Right lung (tissue), 10 donors: Measurements from ENCODE around the gene CASD1. TPM values are rescaled to one million over a fixed set of nuclear protein-coding genes. Genes with fewer than 3 reads are reported as not detected.

Experiments
- DNase-seq, 2 donors: peaks; one replicate each; pipeline ENCODE4 v3.0.0-alpha.2; 2013
- long read RNA-seq, 8 donors: transcript quantifications; one replicate each; lab custom pipeline, GENCODE V29; 2026
- polyA plus RNA-seq, 5 donors: library from polyadenylated mRNA; unstranded; fragments of 120-200 nt; gene quantifications; one replicate each; pipeline versions ENCODE4 v1.2.1 to v1.2.3, GENCODE V29; 2013; ENCODE audit warnings: inconsistent platforms in 1 of 5, low replicate concordance in 1 of 5; ENCODE audit not compliant: insufficient read length in 5 of 5, insufficient read depth in 1 of 5

The CASD1 gene
- polyA plus RNA-seq, result 10 to 100 TPM; 51.2 to 75.1 (median 66.8) TPM
- long read RNA-seq, donor 1, transcript CASD1-201 (18 exons, 3,942 nt), result major isoform, 5 of 11 reads
- long read RNA-seq, donor 1, partial matches to known transcripts, result 6 of 11 reads
- long read RNA-seq, donor 1, other reads (novel, unspliced or antisense), result 0 of 11 reads
- long read RNA-seq, donor 2, partial matches to known transcripts, result 0 of 1 reads
- long read RNA-seq, donor 2, other reads (novel, unspliced or antisense), result 0 of 1 reads
- long read RNA-seq, donor 3, partial matches to known transcripts, result 0 of 2 reads
- long read RNA-seq, donor 3, other reads (novel, unspliced or antisense), result 0 of 2 reads
- long read RNA-seq, donor 4, partial matches to known transcripts, result 0 of 1 reads
- long read RNA-seq, donor 4, other reads (novel, unspliced or antisense), result 0 of 1 reads
- long read RNA-seq, donor 5, partial matches to known transcripts, result 0 of 5 reads
- long read RNA-seq, donor 5, other reads (novel, unspliced or antisense), result 0 of 5 reads
- long read RNA-seq, donor 6, partial matches to known transcripts, result 13 of 16 reads
- long read RNA-seq, donor 6, other reads (novel, unspliced or antisense), result 0 of 16 reads
- long read RNA-seq, donor 7, partial matches to known transcripts, result 0 of 2 reads
- long read RNA-seq, donor 7, other reads (novel, unspliced or antisense), result 0 of 2 reads
- long read RNA-seq, donor 8, partial matches to known transcripts, result 0 of 1 reads
- long read RNA-seq, donor 8, other reads (novel, unspliced or antisense), result 0 of 1 reads

- DNase-seq, result peak; percentile 40 to 52
Observed at GRCh38 chr7:94509264-94509886, at the start of gene CASD1. TSS of gene CASD1 (plus strand) at chr7:94509809. CDS start at chr7:94510085, 276 bp downstream.

GRCh38 chr7:94466516-94466915 lies 43.1 kb upstream of the CASD1 start:
- DNase-seq, result no peak

DNA sequence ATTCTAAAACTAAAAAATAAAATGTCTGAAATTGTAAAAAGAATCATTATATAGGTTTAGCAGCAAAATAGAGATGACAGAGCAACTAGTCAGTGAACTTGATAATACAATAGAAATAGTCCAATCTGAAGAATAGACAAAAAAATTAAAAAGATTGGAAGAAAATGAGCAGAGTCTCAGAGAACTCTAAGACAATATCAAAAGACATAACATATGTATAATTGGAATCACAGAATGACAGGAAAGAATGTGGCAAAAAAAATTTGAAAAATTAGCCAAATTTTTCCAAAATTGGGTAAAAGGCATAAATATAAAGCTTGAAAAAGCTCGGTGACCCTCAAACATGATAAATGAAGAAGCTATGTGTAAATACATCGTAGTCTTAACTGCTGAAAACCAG lies 38.0 kb upstream of the CASD1 start:
- no peak for DNase-seq

- DNase-seq, result no peak
Observed at GRCh38 chr7:94472608-94473007, 37.0 kb upstream of the CASD1 start.

- DNase-seq, result no peak
Observed at GRCh38 chr7:94476251-94476840, 33.3 kb upstream of the CASD1 start.

GRCh38 chr7:94477878-94478277 lies 31.7 kb upstream of the CASD1 start:
- no peak for DNase-seq

DNA sequence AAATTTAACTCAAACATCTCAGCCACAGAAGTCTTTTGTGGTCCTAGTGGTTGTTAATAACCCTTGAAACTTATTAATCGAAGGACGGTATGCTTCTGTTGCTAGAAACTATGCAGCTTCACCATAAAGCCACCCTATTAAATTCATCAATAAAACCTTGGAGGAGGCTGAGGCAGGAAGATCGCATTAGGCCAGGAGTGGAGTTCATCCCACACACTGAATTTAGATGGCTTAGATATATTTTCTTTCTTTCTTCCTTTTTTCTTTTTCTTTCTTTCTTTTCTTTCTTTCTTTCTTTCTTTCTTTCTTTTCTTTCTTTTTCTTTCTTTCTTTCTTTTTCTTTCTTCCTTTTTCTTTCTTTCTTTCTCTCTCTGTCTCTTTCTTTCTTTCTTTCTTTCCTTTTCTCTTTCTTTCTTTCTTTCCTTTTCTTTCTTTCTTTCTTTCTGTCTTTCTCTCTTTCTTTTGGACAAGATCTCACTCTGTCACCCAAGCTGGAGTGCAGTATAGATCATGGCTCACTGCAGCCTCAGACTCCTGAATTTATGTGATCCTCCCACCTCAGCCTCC lies 30.9 kb upstream of the CASD1 start:
- no peak for DNase-seq

- DNase-seq, result no peak
Observed at GRCh38 chr7:94481279-94481678, 28.3 kb upstream of the CASD1 start.

DNA sequence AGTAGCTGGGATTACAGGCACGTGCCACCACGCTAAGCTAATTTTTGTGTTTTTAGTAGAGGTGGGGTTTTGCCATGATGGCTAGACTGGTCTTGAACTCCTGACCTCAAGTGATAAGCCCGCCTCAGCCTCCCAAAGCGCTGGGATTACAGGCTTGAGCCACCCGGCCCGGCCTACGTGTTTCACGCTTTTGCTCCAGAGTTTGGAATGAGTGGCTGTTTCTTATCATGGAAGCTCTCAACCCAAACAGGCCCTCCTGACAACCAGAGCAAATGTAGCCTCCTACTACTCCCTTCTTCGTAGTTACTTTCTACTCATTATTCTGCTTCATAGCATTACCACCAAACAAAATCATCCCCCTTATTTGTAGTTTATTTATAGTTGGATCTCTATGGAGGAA lies 26.8 kb upstream of the CASD1 start:
- no peak for DNase-seq

- DNase-seq, result no peak
Observed at GRCh38 chr7:94483843-94484242, 25.8 kb upstream of the CASD1 start.

GRCh38 chr7:94486216-94486615 lies 23.4 kb upstream of the CASD1 start:
- DNase-seq, result no peak

DNA sequence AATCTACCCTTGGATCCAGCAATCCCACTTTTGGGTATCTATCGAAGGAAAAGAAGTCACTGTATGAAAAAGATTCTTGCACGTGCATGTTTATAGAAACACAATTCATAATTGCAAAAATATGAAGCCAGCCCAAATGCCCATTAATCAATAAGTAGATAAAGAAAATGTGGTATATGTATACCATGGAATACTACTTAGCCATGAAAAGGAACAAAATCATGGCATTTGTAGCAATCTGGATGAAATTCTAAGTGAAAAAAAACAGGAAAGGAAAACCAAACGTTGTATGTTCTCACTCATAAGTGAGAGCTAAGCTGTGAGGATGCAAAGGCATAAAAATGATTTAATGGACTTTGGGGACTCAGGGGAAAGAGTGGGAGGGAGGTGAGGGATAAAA lies 18.2 kb upstream of the CASD1 start:
- no peak for DNase-seq

DNA sequence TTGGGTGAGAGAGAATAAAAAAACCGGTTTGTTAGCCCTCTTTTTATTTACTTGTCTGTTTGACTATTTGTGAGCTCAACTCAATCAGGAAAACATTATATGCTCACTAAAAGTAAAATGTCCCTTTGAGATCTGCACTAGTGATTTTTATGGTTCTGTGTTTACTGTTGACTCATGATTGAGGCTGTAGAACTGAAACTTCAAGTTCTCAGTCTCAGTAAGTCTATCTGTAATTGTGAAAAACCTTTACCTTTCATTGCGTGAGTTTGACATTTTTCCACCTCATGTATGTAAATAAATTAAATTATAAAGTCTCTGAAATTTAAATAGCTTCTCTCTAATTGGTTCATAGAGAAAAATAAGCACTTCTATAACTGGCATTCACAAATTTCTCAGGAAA lies 17.0 kb upstream of the CASD1 start:
- no peak for DNase-seq

GRCh38 chr7:94497874-94498670 lies 11.5 kb upstream of the CASD1 start:
- DNase-seq, result no peak

DNA sequence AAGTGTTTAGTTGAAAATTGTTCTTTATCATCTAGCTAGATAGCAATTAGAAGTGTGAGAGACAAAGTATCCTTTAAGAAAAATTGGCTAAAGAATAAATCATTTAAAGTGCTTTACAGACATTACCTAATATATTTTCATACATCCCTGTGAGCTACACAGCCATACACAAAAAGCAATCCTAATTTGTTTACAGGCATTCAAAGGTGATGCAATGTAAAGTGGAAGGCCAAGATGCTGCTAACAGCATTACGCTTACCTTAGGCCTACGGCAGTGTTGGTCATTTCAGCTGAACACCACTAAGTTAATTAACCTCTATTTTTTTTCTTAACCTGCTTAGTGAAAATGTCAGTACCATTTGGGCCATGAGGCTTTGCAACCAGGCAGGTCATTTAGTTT lies 10.7 kb upstream of the CASD1 start:
- DNase-seq, result no peak

- DNase-seq, result no peak
Observed at GRCh38 chr7:94507462-94507861, 2.1 kb upstream of the CASD1 start.

DNA sequence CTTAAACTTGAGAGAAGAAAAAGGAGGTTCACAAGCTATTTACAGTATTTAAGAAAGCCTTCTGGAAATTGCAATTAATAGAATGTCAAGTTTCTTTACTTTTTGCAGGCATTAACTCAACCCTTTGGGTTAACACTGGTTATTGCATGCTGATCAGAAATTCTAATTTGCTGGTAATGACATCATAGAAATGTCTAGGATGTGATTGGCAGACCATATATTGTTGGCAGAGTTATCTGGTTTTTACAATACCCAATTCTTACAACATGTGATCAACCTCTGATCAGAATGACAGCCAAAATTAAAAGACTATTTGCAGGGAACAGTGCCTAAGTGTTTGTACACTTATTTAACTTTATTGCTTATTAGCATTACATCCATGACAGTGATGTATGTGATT lies 1.6 kb upstream of the CASD1 start:
- no peak for DNase-seq

DNA sequence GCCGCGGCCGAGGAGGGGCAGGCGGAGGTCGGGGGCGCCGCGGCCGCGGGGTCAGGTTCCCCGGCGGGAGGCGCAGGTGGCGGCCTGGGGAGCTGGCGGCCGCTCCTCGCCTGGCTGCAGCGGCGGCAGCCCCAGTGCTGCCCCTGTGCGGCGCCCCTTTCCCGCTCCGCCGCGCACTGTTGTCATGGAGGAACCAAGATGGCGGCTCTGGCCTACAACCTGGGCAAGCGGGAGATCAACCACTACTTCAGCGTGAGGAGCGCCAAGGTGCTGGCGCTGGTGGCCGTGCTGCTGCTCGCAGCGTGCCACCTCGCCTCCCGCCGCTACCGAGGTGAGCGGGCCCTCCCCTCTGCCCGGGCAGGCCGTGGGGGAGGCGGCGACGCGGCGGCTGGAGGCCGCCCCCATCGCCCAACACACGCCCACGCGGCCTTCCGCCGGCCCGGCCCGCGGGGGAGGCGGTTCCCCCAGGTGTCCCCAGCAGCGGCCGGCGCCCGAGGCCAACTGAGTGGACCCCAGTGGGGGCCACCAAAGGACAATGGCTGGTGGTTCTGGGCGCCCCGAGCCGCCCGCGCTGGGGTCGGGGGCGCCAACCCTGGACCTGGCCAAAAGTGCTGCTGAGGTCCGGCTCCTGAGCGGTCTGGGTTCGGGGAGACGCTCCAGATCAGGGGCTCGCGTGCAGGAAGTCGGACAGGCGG lies 425 bp downstream of the CASD1 start:
- DNase-seq, result peak; percentile 78 to 81

DNA sequence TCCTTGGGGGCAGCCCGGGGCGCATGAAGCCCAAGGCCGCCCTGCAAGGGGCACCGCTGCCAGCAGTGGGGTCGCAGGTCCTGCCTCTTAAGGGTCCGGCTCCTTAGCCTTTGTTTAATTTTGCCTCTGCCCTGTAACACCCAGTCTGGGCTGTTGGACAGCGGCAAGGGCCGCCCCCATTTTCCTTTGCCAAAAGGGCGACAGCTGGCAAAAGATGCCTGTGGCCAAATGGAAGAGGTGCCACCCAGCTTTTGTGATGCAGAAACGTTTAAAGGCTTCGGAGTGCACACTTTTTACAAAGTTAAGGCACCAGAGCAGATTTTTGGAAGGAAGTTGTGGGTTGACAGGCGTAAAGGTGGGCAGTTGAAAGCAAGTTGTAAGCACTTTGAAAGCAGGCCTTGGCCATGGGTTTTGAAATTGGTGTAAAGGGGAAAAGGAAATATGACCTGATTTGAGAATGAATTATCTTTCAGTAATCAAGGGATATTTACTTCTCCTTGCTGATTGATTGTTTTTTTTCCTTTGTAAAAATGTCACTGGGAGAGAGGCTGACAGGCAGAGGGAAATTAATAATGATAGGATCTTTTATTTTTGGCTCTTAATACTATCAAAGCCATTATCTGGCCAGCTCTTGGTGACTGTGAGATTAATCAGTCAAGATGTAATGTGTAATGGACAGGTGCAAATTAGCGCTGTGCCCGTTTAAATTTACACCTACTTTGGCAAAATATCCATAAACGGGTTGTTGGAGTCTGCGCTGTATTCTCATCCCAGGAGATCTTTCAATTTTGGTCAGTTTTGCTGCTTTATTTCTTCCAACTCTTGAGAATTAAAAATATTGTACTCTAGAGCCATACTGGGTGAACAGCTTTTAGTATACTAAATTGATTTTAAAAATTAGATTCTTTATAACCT lies 1.2 kb downstream of the CASD1 start:
- peak in 1 of 2 donors; percentile 63 for DNase-seq
